WTC11 (cell line): ENCODE results near the gene RNF145. TPM values are rescaled to one million over a fixed set of nuclear protein-coding genes. Genes with fewer than 3 reads are reported as not detected.
"Not testable (repeated sequence)": the region's sequence is repeated elsewhere in the genome, so short reads cannot be mapped to it uniquely, and the experiment has no call there.

Source experiments
- ATAC-seq: fragments of 200-7000 bp; cut with Tn5 transposase; 2 replicates; pipeline ENCODE4 v1.10.0; 2021; ENCODE audit warnings: mild to moderate bottlenecking, moderate library complexity
- CTCF ChIA-PET: fragments of 300-600 bp; sonication (Branson Sonifier 250); formaldehyde crosslinking; loops from one replicate; lab custom pipeline; 2021; ENCODE audit warnings: antibody characterized with exemption; lab: Charles Lee
- POLR2A ChIA-PET: fragments of 350-600 bp; sonication (Branson Sonifier 250); formaldehyde crosslinking; loops from one replicate; lab custom pipeline; 2021; ENCODE audit warnings: antibody characterized with exemption; lab: Charles Lee
- DNase-seq: peaks from one replicate; pipeline ENCODE4 v3.0.0; 2021; ENCODE audit warnings: low spot score
- H3K27ac Mint-ChIP-seq: 2 replicates; pipeline ENCODE4 v1.8.0; 2021; ENCODE audit warnings: mixed read lengths
- H3K27me3 Mint-ChIP-seq: 2 replicates; pipeline ENCODE4 v1.8.0; 2021; ENCODE audit warnings: low read depth, mild to moderate bottlenecking, moderate library complexity, mixed read lengths
- H3K36me3 Mint-ChIP-seq: 2 replicates; pipeline ENCODE4 v1.8.0; 2021; ENCODE audit warnings: mixed read lengths
- H3K4me1 Mint-ChIP-seq: 2 replicates; pipeline ENCODE4 v1.8.0; 2022; ENCODE audit warnings: mixed read lengths
- H3K4me3 Mint-ChIP-seq: 2 replicates; pipeline ENCODE4 v1.8.0; 2021; ENCODE audit warnings: mild to moderate bottlenecking, moderate library complexity, mixed read lengths
- H3K9me3 Mint-ChIP-seq: 2 replicates; pipeline ENCODE4 v1.8.0; 2021; ENCODE audit warnings: mixed read lengths
- EMX1 ChIP-seq: fragments of 250-450 bp; sonication (Bioruptor Pico); IDR thresholded peaks from 2 replicates; pipeline ENCODE4 v1.8.0; 2021; ENCODE audit warnings: mild to moderate bottlenecking
- ERG ChIP-seq: fragments of 250-450 bp; sonication (Bioruptor Pico); IDR thresholded peaks from 2 replicates; pipeline ENCODE4 v1.8.0; 2021; ENCODE audit warnings: mild to moderate bottlenecking
- ETV6 ChIP-seq: sonication (generic); formaldehyde crosslinking; IDR thresholded peaks from 2 replicates; pipeline ENCODE4 v1.8.1; 2022; ENCODE audit warnings: mild to moderate bottlenecking, missing genetic modification reagents
- HMGA2 ChIP-seq: fragments of 250-450 bp; sonication (Bioruptor Pico); IDR thresholded peaks from 2 replicates; pipeline ENCODE4 v1.4.0; 2021; ENCODE audit warnings: mild to moderate bottlenecking, moderate library complexity
- KAT7 ChIP-seq: sonication (generic); formaldehyde crosslinking; IDR thresholded peaks from 2 replicates; pipeline ENCODE4 v1.8.1; 2023; ENCODE audit warnings: missing genetic modification reagents, mild to moderate bottlenecking, borderline replicate concordance
- NR3C1 ChIP-seq: sonication (generic); formaldehyde crosslinking; conservative IDR thresholded peaks from 2 replicates; pipeline ENCODE4 v1.8.1; 2023; ENCODE audit warnings: low read depth, mild to moderate bottlenecking, missing genetic modification reagents
- PRRX2 ChIP-seq: fragments of 250-450 bp; sonication (Bioruptor Pico); IDR thresholded peaks from 2 replicates; pipeline ENCODE4 v1.8.0; 2021; ENCODE audit warnings: mild to moderate bottlenecking
- RORB ChIP-seq: fragments of 250-450 bp; sonication (Bioruptor Pico); IDR thresholded peaks from 2 replicates; pipeline ENCODE4 v1.9.0; 2021; ENCODE audit warnings: mild to moderate bottlenecking
- SMAD3 ChIP-seq: sonication (generic); formaldehyde crosslinking; IDR thresholded peaks from 2 replicates; pipeline ENCODE4 v1.8.0; 2022; ENCODE audit warnings: missing genetic modification reagents, mild to moderate bottlenecking, borderline replicate concordance
- SMAD4 ChIP-seq: sonication (generic); formaldehyde crosslinking; IDR thresholded peaks from 2 replicates; pipeline ENCODE4 v1.8.0; 2022; ENCODE audit warnings: mild to moderate bottlenecking, missing genetic modification reagents
- SOX15 ChIP-seq: fragments of 250-450 bp; sonication (Bioruptor Pico); IDR thresholded peaks from 2 replicates; pipeline ENCODE4 v1.9.0; 2021; ENCODE audit warnings: mild to moderate bottlenecking
- SP1 ChIP-seq: sonication (generic); formaldehyde crosslinking; conservative IDR thresholded peaks from 2 replicates; pipeline ENCODE4 v1.8.1; 2022; ENCODE audit warnings: missing genetic modification reagents
- ZBTB43 ChIP-seq: sonication (generic); formaldehyde crosslinking; IDR thresholded peaks from 2 replicates; pipeline ENCODE4 v1.8.1; 2023; ENCODE audit warnings: mild to moderate bottlenecking, missing genetic modification reagents
- ZNF138 ChIP-seq: sonication (generic); formaldehyde crosslinking; conservative IDR thresholded peaks from 2 replicates; pipeline ENCODE4 v1.8.1; 2022; ENCODE audit warnings: mild to moderate bottlenecking, moderate library complexity, missing genetic modification reagents
- ZNF263 ChIP-seq: sonication (generic); formaldehyde crosslinking; IDR thresholded peaks from 2 replicates; pipeline ENCODE4 v1.8.1; 2022; ENCODE audit warnings: low read depth, mild to moderate bottlenecking, moderate library complexity, missing genetic modification reagents
- ZNF317 ChIP-seq: sonication (generic); formaldehyde crosslinking; IDR thresholded peaks from 2 replicates; pipeline ENCODE4 v1.8.1; 2023; ENCODE audit warnings: low read depth, mild to moderate bottlenecking, moderate library complexity, missing genetic modification reagents, borderline replicate concordance
- ZNF416 ChIP-seq: fragments of 250-450 bp; sonication (Bioruptor Pico); IDR thresholded peaks from 2 replicates; pipeline ENCODE4 v1.9.0; 2021; ENCODE audit warnings: mild to moderate bottlenecking, inconsistent platforms
- ZSCAN18 ChIP-seq: fragments of 250-450 bp; sonication (Bioruptor Pico); IDR thresholded peaks from 2 replicates; pipeline ENCODE4 v2.1.2; 2022; ENCODE audit warnings: mild to moderate bottlenecking, moderate library complexity
- total RNA-seq: library from RNA; stranded (reverse); gene quantifications from 3 replicates; pipeline ENCODE4 v1.2.3, GENCODE V29; 2021
- TF ChIP-seq, protein P1 (sequence below): fragments of 250-450 bp; sonication (Bioruptor Pico); IDR thresholded peaks from 2 replicates; pipeline ENCODE4 v1.9.0; 2021; ENCODE audit warnings: moderate library complexity, mild to moderate bottlenecking, inconsistent platforms, borderline replicate concordance
- TF ChIP-seq, protein P2 (sequence below): sonication (generic); formaldehyde crosslinking; IDR thresholded peaks from 2 replicates; pipeline ENCODE4 v1.8.0; 2022; ENCODE audit warnings: missing genetic modification reagents

The RNF145 gene
- total RNA-seq, 1 experiment from 2014 or later: 76.8 TPM

- TF ChIP-seq ZBTB43 (CRISPR knock-in tag) (no peak), SMAD3 (CRISPR knock-in tag) (no peak), SMAD4 (CRISPR knock-in tag) (no peak), ZSCAN18 (no peak), ZNF263 (CRISPR knock-in tag) (no peak), HMGA2 (no peak), NR3C1 (CRISPR knock-in tag) (no peak), ETV6 (CRISPR knock-in tag) (no peak), KAT7 (CRISPR knock-in tag) (no peak), ERG (CRISPR knock-in tag) (no peak), RORB (CRISPR knock-in tag) (no peak), EMX1 (CRISPR knock-in tag) (no peak), SP1 (CRISPR knock-in tag) (no peak), SOX15 (no peak), ZNF317 (CRISPR knock-in tag) (no peak), ZNF138 (CRISPR knock-in tag) (no peak), PRRX2 (no peak), ZNF416 (CRISPR knock-in tag) (no peak)
- TF ChIP-seq, protein P1, sequence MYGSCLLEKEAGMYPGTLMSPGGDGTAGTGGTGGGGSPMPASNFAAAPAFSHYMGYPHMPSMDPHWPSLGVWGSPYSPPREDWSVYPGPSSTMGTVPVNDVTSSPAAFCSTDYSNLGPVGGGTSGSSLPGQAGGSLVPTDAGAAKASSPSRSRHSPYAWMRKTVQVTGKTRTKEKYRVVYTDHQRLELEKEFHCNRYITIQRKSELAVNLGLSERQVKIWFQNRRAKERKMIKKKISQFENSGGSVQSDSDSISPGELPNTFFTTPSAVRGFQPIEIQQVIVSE (CRISPR knock-in tag): no peak
- TF ChIP-seq, protein P2, sequence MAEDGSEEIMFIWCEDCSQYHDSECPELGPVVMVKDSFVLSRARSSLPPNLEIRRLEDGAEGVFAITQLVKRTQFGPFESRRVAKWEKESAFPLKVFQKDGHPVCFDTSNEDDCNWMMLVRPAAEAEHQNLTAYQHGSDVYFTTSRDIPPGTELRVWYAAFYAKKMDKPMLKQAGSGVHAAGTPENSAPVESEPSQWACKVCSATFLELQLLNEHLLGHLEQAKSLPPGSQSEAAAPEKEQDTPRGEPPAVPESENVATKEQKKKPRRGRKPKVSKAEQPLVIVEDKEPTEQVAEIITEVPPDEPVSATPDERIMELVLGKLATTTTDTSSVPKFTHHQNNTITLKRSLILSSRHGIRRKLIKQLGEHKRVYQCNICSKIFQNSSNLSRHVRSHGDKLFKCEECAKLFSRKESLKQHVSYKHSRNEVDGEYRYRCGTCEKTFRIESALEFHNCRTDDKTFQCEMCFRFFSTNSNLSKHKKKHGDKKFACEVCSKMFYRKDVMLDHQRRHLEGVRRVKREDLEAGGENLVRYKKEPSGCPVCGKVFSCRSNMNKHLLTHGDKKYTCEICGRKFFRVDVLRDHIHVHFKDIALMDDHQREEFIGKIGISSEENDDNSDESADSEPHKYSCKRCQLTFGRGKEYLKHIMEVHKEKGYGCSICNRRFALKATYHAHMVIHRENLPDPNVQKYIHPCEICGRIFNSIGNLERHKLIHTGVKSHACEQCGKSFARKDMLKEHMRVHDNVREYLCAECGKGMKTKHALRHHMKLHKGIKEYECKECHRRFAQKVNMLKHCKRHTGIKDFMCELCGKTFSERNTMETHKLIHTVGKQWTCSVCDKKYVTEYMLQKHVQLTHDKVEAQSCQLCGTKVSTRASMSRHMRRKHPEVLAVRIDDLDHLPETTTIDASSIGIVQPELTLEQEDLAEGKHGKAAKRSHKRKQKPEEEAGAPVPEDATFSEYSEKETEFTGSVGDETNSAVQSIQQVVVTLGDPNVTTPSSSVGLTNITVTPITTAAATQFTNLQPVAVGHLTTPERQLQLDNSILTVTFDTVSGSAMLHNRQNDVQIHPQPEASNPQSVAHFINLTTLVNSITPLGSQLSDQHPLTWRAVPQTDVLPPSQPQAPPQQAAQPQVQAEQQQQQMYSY (CRISPR knock-in tag): no peak
- ATAC-seq: no peak
- ChIA-PET POLR2A (no interaction called here), CTCF (no interaction called here)
- H3K4me1 Mint-ChIP-seq: no peaks in the 10 kb centered on the region
- no peaks in the 10 kb centered on the region for H3K9me3 Mint-ChIP-seq
- H3K27me3 Mint-ChIP-seq: peaks cover 57% of the 10 kb centered on the region
- H3K36me3 Mint-ChIP-seq: no peaks in the 10 kb centered on the region
- H3K4me3 Mint-ChIP-seq: no peak overlapping the region
- no peak for DNase-seq
- no peak overlapping the region for H3K27ac Mint-ChIP-seq
These were observed 31.0 kb upstream of the RNF145 start for GRCh38 chr5:159240301-159240870.

- H3K36me3 Mint-ChIP-seq, DNase-seq, H3K27ac Mint-ChIP-seq, ATAC-seq, H3K4me1 Mint-ChIP-seq, CTCF ChIA-PET, H3K9me3 Mint-ChIP-seq, POLR2A ChIA-PET, H3K4me3 Mint-ChIP-seq: not testable (repeated sequence)
- H3K27me3 Mint-ChIP-seq: peaks cover 78% of the 10 kb centered on the region
These were observed 26.6 kb upstream of the RNF145 start for GRCh38 chr5:159235871-159236520.
